GM10847 (cell line): ENCODE data around the gene LRP3.

Source experiments
- POLR2A ChIP-seq: IDR thresholded peaks from 2 replicates; pipeline ENCODE4 v1.6.1; 2011; ENCODE audit not compliant: insufficient read length; ENCODE audit errors: extremely low read depth

The LRP3 gene

GRCh38 chr19:33171916-33172359, 22.2 kb upstream of the LRP3 start:
- no peak for TF ChIP-seq POLR2A

- TF ChIP-seq POLR2A = no peak
Observed at GRCh38 chr19:33174186-33174585, 19.9 kb upstream of the LRP3 start.

- TF ChIP-seq POLR2A = no peak
Observed at GRCh38 chr19:33175156-33175782, 18.9 kb upstream of the LRP3 start.

GRCh38 chr19:33175886-33176669, 18.1 kb upstream of the LRP3 start:
- no peak for TF ChIP-seq POLR2A

- TF ChIP-seq POLR2A = peak; percentile 96
Observed at GRCh38 chr19:33176670-33177416, 17.3 kb upstream of the LRP3 start.

- TF ChIP-seq POLR2A = no peak
Observed at GRCh38 chr19:33177417-33177979, 16.6 kb upstream of the LRP3 start.

- no peak for TF ChIP-seq POLR2A
Observed at GRCh38 chr19:33186431-33187182, 7.5 kb upstream of the LRP3 start.

- no peak for TF ChIP-seq POLR2A
Observed at GRCh38 chr19:33187183-33187540, 7.0 kb upstream of the LRP3 start.

- TF ChIP-seq POLR2A = no peak
Observed at GRCh38 chr19:33189453-33189852, 4.7 kb upstream of the LRP3 start.

- TF ChIP-seq POLR2A = no peak
Observed at GRCh38 chr19:33191501-33191900, 2.6 kb upstream of the LRP3 start.

- TF ChIP-seq POLR2A = no peak
Observed at GRCh38 chr19:33192010-33192409, 2.1 kb upstream of the LRP3 start.

- no peak for TF ChIP-seq POLR2A
Observed at GRCh38 chr19:33193269-33193864, 763 bp upstream of the LRP3 start.

GRCh38 chr19:33194532-33194885, 379 bp downstream of the LRP3 start:
- no peak for TF ChIP-seq POLR2A

- TF ChIP-seq POLR2A = no peak
Observed at GRCh38 chr19:33194886-33195644, 935 bp downstream of the LRP3 start.
